Hematopoietic multipotent progenitor cell treated with erythropoietin and hydrocortisone succinate and interleukin-3 and kit ligand, for 15 days (in vitro differentiated cells): Measurements from ENCODE around the gene ETFA.

Experiments used
- DNase-seq: peaks from one replicate; pipeline ENCODE4 v3.0.0-alpha.2; 2015; ENCODE audit warnings: low spot score

The ETFA gene

DNA sequence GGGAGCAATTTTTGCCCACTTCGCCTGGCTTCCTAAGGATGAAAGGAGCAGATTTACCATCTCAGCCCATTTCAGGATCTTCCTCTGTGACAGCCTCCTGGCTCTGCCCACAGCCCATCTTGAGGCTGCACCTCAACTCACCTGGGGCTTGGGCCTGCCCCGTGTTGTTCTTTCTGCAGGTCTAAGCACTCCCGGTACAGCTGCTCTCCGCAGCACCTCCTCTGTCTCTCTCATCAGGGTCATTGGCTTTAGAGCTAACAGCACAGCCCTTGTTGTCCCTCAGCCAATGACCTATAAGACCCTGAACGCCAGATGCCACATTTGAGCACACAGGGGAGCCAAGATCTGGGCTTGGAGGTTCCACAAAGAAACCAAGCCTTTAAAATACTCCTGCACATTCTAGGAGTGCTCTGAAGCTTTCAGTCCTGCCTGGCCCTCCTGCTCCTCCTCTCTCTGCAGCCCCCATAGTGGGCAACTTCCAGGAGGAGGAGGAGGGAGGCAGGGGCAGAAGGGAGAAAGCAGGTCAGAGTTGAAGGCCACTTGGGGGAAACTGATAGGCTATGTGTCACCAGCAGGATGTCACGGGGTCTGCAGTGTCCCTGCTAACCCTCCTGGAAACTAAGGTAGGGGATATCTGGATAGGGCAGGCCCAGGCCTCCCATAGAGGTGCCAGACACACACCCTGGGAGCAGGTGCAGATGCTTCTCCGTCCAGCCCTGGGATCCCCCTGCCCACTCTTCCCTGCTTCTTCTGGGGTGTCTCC, 115.6 kb downstream of the ETFA start:
- no peak for DNase-seq

DNA sequence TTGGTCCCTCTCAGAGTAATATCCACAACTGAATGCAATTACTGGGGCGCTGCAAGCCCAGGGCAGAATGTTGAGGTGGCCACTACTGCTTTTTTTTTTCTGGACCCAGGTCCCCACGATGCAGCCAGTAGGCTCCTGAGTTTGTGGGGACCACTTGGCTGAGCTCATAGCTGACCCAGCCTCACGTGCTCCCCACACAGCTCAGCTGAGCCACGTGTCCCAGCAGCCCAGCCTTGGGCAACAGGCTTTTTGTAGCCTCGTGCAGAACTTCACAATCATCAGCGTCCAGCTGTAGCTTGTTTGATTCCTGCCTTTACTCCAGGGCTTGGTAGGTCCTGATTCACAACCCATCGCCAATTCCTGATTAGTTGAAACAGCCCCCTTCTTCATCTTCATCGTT, 117.3 kb downstream of the ETFA start:
- no peak for DNase-seq

DNA sequence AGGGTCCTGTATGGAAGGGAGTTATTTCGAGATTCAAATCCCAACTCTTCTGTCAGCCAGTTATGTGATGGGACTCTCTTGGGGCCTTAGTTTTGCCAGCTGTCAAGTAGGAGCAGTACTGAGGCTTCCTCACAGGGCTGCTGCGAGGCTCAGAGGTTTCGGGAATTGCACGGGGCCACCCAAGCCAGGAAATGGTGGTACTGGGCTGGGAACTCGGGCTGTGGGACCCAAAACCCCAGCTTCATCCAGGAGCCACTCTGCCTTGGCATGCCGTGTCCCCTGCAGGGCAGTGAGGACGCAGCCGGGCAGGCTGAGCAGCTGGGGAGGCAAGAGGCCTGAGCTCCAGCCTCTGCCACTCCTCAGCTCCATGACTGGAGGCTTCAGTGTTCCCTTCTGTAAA, 118.6 kb downstream of the ETFA start:
- DNase-seq = no peak

DNA sequence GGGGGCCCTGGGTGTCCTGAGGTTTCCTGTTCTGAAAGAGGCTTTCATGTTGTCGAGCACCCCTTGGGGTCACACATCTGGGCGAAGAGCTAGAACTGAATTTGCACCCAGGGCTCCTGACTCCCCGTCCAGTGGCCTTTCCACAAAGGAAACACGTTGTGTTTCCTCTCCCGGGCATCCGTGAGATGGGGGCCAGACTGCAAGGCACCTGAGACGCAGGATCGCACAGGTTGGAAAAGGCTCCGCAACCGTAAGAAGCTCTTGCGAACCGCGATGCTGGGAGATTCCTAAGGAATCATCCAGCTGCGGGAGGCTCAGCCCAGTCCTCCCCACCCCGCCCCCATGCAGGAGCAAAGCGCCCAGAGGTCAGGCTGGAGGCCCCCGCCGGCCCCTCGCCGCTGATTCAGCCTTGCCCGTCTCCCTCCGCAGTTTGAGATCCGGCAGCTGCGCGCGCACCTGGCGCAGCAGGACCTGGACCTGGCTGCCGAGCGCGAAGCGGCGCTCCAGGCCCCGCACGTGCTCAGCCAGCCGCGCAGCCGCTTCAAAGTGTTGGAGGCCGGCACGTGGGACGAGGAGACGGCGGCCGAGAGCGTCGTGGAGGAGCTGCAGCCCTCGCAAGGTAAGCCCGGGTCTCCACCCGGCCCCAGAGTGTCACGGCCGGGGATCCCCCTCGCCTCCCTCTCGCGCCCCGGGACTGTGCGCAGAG, 119.6 kb downstream of the ETFA start:
- DNase-seq = no peak

DNA sequence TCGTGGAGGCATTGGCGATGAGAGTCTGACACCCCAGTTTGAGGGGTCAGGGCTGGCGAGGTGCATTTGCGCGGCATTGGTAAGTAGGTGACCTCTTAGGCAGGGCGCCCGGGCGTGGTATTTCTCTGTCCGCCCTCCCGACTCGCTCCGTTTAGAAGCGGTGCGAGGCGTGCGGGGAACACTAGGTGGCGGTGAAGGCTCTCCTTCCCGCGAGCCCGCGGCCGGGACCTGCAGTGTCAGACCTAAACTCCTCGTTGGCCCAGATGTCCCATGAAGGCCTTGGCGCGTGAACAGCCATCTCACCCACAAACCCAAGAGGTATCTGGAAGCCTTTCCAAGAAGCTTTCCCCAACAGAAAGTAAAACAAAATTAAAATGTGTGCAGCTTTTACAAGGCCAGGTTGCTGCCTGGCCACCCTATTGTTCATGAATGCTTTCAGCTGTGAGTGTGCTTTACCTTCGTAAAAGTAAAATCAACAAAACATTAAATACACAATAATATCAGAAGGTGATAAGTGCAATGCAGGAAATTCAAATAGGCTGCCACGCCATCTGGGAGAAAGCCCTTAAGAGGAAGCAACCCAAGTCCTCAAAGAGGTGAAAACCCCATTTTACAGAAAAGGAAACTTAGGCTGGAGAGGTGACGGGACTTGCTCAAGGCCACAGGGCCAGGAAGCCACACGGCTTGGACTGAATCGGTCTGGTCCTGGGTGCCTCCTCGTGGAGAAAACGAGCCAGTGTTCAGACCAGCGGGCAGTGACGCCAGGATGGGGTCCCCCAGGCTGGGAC, 120.3 kb downstream of the ETFA start:
- DNase-seq = peak; percentile 56

DNA sequence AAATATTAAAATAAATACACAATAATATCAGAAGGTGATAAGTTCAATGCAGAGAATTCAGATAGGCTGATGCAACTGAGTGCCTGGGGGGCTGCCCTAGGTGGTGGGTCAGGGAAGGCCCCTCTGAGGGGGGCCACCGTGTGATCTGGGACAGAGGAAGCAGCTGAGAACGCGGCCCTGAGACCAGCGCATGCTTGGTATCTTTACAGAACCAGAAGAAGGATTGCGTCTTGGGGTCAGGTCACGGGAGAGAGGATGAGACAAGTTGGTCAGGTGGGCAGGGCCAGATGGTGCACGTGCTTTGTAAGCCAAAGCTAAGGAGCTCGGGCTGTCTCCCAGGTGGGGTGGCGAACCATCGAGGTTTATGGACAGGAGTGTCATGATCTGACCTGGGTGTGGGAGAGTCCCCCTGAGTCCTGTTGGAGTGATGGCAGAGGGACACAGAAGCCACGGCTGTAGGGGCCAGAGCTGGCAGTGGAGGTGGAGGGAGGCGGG, 121.2 kb downstream of the ETFA start:
- DNase-seq = no peak

DNA sequence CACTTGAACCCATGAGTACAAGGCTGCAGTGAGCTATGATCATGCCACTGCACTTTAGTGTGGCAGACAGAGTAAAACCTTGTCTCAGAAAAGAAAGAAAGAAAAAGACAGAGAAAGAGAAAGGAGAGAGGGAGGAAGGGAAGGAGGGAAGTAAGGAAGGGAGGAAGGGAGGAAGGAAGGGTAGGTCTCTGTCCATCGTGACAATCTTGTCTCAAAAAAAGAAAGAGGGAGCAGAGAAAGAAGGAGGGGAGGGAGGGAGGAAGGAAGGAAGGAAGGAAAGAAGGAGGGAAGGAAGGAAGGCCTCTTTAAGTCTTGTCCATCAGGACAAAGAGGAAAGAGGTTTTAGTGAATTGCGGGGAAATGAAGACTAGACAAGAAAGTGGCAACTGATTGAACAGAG, 122.2 kb downstream of the ETFA start:
- DNase-seq = no peak

DNA sequence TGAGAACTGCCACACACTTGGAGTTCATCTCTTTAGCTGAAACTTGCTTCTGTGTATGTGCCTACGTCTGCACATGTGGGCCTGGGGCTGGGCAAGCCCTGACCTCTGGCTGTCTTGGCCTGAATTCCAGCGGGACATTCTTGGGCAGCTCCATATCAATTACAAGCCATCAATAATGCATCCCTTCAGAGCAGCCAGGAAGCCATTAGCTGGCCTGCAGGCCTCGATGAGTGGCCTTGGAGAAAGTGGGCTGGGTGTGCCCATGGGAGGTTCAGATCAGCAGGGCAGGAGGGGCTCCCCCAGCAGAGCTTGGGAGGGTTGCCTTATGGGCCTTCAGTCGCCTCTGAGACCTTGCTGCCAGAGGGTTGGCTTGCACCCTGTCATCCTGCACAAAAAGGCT, 124.1 kb downstream of the ETFA start:
- DNase-seq = no peak

DNA sequence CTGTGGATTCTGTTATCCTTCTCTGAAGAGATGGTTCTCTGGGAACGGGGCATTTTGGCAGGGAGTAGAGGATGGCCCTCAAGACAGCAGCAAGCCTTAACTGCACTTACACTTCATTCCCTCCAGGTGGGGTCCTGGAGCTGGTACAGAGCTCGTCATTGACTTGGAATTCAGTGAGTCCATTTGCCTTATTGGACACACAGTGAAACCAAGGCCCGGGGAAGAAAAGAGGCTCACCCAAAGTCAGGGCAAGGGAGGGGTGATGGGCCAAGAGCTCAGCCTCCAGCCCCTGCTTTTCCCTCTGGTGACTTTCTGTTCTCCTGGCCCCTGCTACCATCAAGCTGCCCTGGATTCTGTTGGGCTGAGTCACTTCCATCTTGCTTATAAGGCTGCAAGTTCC, 125.6 kb downstream of the ETFA start:
- peak; percentile 34 for DNase-seq

DNA sequence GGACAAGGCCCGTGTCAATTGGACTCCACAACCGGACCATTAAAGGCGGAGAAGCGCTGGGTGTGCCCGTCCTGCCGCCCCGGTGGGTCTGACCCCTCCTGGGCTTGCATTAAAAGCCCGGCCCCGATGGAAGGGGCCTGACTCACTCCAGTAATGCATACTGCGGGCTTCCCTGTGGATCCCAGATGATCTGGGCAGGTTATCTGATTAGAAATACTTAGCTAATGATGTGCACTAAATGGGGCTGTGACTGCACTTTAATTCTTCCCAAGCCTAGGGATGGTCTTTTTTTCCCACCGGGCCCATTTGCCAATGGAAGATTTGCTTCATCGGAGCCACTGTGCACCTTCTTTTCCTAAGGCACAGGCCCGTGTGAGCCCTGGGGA, 126.6 kb downstream of the ETFA start:
- DNase-seq = no peak

DNA sequence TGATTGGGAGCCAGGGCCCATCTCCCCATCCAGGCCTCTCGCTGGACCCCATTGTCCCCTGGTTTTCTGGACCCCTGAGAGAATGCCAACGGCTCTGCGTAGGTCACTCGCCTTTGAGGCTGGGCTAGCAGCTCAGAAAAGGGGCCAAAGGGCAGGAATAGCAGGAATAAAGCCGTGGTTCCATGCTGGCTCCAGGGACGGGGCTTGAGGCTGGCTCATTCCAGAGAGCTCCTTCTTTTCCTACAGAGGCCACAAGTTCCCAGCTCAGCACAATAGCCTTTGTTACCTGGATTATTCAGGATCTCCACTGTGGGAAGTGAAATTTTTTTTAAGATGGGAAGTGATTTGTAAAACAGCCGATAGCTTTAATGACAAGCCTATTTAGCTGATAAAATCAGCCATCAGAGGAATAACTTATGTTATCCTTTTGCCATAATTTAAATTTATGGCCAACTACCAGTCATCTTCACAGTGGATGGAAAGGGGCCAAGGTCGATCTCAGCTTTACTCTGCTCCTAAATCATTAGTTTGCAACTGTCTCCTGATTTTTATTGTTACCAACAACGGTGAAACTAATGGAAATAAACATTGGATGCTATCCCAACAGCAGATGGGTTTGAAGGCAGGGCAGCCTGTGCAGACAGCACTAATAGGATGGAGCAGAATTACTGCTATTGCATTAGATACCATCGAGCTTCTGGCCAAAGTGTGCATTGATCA, 127.2 kb downstream of the ETFA start:
- no peak for DNase-seq

DNA sequence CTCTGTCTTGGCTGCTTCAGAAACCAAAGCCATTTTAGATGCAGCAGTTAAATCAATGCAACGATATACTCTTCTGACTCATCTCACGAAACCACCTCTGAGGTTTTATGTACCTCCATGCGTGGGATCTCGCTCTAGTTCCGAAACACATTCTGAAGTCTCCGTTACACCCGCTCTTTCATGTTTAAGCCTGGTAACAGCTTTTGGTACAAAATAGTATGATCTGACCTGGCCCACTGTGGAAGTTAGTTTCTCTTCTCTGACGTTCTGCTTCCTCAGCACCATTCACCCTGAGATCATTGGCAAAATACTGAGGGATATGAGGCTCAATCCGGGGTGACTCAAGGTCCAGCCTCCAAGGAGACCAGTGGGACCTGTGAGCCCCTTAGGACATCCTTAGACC, 129.6 kb downstream of the ETFA start:
- DNase-seq = no peak

DNA sequence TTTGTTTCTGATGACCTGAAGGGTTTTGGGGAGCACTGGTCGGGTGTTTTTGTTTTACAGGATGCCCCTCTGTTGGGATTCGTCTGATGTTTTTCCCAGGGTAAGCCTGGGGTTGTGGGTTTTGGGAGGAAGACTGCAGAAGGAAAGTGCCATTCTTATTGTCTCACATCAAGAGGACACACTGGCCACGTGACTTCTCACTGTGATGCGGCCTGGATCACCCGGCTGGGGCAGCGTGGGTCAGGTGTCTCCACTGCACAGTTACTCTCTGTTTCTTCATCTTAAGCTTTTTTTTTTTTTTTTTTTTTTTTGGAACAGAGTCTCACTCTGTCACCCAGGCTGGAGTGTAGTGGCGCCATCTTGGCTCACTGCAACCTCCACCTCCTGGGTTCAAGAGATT, 130.9 kb downstream of the ETFA start:
- DNase-seq = no peak

DNA sequence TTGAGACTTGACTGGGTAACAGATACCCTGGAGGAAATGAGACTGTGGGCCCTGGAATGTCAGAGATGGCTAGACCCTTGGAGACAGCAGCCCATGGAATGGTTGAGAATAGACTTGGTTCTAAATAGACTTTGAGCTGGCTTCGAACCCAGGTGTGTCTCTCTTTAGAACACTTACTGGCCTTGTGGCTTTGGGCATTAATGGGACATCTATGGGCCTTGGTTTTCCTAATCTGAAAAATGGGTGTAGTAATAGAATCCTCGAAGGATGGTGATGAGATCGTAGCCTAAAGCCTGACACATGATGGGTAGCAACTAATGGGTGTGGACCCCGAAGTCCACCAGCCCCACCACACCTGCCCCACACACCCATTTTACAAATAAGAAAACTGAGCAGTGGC, 132.2 kb downstream of the ETFA start:
- no peak for DNase-seq

DNA sequence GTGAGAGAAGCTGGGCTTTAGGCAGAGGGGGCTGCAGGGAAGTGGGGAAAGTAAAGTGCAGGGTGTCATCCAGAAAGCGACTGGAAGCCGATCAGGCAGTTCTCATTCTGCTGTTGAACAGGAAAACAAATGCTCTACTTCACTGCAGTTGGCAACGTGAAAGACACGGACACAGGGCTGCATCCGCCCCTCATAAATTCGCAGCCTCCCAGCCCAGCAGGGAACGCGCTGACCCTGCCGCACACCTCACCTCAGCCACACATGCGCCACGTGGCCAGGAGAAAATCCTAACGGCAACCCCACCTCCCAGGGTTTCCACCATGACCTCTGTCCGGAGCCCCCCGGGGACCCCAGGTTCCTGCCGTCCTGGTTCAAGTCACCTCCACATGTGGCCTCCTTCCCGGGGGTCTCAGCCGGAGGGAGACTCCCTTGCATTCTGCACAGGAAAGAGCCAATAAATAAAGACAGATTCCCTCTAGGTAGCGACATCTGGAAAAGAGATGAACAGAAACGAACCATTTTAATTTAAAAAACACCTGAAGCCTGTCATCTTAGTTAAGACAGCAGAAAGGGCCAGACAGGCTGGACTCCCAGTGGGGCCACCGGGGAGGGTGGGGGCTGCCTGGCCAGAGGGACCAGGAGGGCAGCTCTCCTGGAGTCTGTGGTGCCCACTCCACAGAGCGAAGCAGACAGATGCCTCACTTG, 132.8 kb downstream of the ETFA start:
- no peak for DNase-seq

DNA sequence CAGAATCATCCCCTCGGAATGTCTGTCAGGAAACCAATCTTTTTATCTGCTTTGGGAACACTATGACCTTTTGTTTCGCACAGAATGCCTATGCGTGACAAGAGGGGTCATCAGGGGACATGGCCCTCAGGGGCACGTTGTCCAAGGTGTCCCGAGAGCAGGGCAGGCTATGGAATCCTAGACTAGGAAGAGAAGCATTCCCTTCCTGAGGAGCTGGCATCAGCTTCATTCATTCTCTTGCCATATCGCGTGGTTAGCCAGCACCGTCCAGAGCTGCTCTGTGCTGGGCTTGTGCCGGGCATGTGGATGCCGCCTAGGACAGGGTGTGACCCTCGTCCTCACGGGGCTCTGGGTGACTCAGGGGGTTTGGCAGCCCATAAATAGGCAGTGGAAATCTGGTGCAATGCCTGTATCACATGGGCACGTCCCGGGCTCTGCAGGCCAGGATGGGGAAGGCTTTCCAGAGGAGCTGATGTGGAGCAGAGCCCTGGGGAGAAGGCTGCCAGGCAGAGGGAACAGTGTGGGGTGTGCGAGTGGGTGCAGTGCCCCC, 133.7 kb downstream of the ETFA start:
- no peak for DNase-seq

DNA sequence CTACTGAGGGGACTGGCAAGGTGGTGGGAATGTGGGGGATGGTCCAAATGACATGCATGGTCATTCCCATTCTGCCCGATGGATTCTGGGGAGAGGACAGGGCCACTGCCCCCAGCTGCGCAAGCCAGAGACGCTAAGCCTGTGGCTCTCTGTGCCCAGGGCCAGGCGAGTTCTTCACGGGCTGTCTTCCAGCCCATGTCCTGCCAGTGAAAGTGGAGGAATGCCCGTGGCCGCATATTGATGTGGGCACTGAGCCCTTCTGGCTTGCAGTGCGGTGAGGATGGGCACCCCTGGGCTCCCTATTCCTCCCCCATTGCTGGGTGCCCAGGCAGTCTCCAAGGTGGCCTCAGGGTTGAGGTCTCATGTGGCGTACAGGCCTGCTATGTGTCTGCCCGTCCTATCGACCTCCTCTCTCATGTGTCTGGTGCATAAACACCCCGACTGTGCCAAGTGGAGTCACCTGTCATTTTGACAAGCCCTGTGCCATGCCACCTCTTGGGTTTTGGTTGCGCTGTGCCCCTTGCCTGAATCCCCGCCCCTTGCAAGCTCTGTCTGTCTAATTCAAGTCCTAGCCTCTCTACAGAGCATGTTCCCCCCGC, 134.7 kb downstream of the ETFA start:
- no peak for DNase-seq

DNA sequence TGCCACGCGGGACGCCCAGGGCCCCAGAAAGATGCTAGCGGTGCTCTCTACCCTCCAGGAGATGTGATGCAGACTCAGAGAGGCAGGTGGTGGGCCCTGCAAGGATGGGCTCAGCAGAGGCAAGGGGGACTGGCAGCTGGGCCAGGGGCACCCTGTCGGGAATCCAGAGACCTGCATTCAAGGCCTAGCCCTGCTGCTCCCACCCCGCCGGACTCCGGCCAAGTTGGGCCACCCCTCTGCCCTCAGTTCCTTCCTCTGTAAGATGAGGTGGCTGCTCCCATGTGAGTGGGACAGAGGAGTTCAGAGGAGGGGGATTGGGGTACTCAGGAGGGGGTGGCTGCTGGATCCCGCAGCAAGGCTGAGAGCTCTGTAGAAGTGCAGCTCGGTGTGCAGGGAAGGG, 135.2 kb downstream of the ETFA start:
- DNase-seq = no peak

DNA sequence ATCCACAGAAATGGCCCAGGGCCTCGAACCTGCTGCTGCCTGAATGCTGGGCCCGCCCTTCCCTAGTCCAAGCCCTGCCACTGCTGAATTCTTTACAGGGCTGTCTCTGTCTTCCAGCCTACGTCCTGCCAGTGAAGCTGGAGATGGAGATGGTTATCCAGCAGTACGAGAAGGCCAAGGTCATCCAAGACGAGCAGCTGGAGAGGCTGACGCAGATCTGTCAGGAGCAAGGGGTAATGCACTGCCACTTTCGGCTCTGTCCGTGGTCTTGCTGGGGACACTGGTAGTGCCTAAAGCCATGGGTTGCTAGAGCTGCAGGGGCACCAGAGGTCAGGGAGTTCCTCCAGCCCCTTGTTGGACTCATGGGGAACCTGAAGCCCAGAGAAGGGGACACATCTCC, 135.8 kb downstream of the ETFA start:
- no peak for DNase-seq

DNA sequence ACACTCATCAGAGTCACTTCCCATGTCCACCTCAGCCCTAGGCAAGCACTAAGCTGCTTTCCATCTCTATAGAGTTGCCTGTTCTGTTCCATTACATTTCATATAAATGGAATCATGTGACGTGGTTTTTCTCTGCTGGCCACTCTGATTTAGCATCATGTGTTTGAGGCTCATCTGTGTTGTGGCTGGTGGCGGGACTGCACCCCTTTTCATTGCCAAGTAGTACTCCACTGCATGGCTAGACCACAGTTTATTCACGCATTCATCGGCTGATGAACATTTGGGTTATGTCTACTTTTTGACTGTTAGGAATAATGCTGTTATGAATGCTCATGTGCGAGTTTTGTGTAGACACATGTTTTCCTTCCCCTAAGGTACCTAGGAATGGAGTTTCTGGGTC, 136.6 kb downstream of the ETFA start:
- no peak for DNase-seq

DNA sequence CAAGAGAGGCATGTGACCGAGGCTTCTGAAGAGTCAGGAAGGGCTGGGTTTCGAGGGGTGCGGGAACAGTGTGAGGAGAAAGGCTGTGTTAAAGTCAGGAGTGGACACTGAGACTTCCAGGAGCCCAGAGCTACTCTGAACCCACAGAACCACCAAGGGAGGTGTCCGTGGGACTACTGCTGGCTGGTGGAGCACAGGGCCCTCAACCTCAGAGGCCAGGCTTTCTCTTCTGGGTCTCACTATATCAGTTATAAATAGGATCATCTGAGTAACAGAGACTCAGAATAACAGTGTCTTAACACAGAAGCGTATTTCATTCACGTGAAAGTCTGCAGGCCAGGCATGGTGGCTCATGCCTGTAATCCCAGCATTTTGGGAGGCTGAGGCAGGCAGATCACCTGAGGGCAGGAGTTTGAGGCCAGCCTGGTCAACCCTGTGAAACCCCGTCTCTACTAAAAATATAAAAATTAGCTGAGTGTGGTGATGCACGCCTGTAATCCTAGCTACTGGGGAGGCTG, 137.9 kb downstream of the ETFA start:
- no peak for DNase-seq
